Activated CD4-positive, alpha-beta T cell treated with anti-CD3 and anti-CD28 coated beads, Interleukin-2, Interleukin-4, amounts not matched to agents 100 ng/mL and 50 ng/mL, durations not matched to agents 16 hours and 8 hours (primary cell): ENCODE measurements around the gene VMAC.

Source experiments
- DNase-seq: peaks from one replicate; pipeline ENCODE4 v3.0.0-alpha.2; 2020; ENCODE audit warnings: low spot score

VMAC gene

DNA sequence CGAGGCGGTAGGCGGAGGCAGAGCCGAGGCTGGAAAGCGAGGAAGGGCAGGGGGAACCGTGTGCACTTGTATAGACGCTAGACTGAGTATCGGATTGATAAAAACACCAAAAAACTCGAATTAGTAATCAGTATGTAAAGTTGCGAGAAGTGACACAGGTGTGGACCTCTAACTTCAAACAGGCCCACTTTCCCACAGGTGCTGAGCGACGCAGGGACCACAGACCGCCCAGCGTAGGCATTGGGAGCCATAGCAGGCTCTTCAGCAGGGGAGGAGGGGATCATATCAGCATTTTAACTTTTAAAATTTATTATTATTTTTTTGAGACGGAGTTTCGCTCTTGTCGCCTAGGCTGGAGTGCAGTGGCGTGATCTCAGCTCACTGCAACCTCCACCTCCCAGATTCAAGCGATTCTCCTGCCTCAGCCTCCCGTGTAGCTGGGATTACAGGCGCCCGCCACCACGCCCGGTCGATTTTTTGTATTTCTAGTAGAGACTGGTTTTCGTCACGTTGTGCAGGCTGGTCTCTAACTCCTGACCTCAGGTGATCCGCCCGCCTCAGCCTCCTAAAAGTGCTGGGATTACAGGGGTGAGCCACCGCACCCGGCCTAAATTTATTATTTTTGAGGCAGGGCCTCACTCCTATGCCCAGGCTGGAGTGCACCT is 574 bp downstream of the VMAC start:
- no peak for DNase-seq

DNA sequence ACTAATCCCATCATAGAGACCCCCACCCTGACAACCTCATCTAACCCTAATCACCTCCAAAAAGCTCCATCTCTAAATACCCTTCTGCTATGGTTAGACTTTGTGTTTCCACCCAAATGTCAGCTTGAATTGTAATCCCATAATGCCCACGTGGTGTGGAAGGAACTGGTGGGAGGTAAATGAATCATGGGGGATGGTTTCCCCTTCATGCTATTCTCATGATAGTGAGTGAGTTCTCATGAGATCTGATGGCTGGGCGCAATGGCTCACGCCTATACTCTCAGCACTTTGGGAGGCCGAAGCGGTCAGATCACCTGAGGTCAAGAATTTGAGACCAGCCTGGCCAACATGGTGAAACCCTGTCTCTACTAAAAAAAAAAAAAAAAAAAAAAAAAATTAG is 2.6 kb downstream of the VMAC start:
- DNase-seq = no peak

DNA sequence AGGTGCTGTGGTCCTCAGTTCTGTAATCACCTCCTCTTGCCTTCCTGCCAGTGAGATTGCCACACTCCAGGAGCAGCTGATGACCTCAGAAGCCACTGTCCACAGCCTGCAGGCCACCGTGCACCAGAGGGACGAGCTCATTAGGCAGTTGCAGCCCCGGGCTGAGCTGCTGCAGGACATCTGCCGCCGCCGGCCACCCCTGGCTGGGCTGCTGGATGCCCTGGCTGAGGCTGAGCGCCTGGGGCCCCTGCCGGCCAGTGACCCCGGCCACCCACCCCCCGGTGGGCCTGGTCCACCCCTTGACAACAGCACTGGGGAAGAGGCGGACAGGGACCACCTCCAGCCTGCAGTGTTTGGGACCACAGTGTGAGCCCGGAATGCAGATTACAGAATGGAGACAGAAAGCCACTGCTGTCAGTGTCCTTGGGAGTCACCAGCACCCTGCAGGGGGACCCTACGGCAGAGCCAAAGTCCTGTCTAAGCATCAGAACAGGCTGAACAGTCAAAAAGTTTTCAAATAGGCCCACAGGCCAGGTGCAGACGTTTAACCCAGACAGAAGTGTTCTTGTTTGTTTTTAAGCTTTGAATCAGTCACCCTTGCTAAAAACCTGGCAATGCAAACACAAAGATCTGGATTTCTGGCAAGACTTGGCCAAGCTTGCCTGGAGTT is 4.2 kb downstream of the VMAC start:
- DNase-seq = no peak

DNA sequence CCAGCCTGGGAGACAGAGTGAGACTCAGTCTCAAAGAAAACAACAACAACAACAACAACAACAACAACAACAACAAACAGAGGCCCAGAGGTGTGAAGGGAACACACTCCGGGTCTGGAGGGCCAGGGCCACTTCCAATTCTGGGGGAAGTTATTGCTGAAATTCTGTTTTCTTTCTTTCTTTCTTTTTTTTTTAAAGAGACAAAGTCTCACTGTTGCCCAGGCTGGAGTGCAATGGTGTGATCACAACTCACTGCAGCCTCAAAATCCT is 5.9 kb downstream of the VMAC start:
- no peak for DNase-seq

DNA sequence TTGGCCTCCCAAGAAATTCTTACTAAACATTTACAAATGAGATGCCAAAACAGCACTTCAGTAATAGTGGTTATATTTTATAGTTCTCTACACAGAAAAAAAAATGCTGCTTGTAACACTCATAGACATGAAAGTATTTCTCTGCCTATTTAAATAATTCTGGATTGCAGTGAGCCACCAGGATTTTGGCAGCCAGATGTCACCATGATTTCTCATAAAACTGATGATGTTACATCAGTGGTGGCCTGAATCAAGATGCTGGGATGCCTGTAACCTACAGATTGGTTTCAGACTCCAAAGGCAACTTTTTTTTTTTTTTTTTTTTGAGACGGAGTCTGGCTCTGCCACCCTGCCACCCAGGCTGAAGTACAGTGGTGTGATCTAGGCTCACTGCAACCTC is 6.7 kb downstream of the VMAC start:
- no peak for DNase-seq

DNA sequence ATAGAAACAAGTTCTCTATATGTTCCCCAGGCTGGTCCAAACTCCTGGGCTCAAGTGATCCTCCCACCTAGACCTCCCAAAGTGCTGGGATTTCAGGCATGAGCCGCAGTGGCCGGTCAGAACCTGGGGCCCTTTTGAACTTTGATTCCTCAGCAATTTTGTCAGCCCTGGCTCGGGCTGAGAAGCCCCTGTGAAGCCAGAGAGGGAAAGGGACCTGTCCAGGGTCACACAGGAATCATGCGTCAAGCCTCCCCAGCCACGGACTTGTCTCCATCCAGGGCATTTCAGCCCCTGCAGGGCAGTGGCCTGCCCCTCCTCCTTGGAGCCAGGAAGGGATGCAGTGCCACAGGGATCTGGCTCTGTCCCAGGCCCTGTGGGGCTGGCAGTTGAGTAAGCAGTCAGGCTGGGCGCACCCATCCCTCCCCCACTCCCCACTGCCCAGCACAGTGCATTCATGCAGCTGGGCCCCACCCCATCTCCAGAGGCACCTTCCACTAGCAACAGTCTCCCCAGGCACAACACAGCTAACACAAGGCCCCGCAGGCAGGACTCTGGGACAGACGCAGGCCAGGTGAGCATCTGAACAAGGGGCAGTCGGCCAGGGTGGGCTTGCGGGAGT is 9.2 kb downstream of the VMAC start, which contains the start of gene CAPS:
Gene CAPS (plus strand): TSS at position 516 of the 619 bp plus-strand sequence. CDS start 153 bp downstream, outside the sequence.
- no peak for DNase-seq

DNA sequence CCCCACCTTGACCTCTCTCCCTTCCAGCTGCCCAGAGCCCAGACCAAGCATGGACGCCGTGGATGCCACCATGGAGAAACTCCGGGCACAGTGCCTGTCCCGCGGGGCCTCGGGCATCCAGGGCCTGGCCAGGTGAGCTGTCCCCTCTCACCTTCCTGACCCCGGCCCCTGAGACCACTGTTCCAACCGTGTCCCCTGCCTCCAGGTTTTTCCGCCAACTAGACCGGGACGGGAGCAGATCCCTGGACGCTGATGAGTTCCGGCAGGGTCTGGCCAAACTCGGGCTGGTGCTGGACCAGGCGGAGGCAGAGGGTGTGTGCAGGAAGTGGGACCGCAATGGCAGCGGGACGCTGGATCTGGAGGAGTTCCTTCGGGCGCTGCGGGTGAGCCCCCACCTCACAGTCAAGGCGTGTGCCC is 9.7 kb downstream of the VMAC start:
- DNase-seq = no peak

DNA sequence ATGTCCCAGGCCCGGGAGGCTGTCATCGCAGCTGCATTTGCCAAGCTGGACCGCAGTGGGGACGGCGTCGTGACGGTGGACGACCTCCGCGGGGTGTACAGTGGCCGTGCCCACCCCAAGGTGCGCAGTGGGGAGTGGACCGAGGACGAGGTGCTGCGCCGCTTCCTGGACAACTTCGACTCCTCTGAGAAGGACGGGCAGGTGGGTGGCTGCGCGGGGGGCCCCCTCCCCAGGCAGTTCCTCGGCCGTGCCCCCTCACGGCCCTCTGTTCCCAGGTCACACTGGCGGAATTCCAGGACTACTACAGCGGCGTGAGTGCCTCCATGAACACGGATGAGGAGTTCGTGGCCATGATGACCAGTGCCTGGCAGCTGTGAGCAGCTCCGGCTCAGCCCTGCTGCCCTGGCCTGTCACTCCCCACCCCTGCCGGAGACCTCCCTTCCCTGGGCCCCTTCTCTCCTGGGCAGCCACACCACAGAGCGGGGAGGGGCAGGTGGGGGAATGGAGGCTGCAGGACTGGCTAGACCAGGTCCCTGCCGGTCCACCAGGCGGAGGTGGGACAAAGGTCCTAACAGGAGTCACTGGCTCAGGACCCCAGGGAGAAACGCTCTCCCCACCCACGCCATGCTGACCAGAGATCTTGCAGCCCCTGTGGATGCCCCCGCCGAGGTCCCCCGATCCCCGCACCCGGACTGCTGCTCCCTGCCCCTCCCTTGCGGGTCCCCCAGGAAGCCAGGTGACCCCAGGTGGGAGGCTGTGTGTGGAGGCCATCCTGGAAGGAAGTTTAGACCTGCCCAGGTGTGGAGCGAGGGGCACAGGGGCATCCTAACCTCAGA is 10.5 kb downstream of the VMAC start:
- no peak for DNase-seq

DNA sequence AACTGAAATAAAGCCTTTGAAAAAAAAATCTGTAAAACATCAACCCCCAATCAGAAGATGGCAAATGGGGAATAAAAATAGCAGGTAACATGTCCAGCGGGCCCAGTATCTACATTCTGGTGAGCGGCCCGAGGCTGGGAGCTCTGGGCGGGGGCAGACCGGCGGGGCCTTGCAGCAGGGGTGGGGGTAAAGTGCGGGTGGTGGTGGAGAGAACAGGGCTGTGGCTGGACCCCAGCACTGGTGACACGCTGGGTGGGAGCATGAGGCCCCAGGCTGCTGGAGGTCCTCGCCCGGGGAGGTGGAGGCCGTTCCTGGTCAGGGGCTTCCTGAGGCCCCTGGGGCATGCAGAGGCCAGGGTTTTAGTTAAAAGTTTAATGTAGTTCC is 11.1 kb downstream of the VMAC start:
- no peak for DNase-seq

DNA sequence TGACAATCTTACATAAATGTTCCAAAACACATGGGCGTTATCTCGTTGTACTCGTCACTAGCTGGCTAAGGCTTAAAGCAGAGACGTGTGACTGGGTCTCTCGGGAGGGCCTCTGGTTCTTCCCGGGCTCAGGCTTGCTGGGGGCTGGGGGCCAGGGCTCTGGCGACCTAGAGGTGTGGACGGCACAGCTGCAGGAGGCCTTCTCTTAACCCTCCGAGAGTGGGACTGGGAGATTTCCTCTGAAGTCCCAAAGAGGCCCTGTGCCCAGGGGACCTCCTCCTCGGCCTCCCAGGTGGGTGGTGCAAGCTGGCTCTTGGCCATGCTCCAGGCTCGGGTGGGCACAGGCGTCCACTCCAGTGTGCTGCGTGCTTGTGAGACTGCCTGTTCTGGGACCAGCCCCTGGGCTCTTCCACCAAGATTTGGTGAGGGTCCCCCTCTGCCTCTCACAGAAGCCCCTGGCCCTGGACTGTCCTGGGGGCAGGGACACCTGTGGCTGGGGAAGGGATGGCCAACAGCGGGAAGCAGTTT is 11.6 kb downstream of the VMAC start:
- DNase-seq = no peak

DNA sequence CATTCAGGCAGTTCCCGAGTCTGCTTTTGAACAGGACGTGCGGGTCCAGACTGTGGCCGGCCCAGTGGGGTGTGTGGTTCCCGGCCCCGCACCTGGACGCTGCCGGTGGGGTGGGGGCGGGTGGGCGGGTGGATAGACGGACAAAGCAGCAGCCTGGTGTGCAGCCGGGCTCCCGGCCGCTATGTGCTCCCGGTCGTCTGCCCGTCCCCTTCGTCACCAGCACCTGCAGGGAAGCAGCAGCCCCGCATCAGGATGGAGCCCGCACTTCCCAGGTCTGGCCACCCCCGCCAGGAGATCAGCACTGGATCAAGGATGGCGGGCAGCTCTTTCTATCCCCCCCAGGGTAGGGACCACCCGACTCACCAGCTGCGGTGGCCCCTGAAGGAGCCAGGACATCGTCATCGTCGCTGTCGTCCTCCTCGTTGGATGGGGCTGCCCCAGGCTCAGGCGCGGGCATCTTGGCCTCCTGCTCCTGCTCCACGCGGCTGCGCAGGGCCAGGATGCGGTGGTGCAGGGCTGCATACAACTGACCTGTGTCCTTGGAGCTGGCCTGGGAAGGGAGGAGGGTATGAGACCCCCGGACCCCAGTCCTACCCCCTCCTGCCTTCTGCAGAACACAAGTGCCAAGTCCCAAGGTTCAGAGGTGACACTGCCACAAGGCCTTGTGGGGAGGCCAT is 12.9 kb downstream of the VMAC start:
- no peak for DNase-seq

DNA sequence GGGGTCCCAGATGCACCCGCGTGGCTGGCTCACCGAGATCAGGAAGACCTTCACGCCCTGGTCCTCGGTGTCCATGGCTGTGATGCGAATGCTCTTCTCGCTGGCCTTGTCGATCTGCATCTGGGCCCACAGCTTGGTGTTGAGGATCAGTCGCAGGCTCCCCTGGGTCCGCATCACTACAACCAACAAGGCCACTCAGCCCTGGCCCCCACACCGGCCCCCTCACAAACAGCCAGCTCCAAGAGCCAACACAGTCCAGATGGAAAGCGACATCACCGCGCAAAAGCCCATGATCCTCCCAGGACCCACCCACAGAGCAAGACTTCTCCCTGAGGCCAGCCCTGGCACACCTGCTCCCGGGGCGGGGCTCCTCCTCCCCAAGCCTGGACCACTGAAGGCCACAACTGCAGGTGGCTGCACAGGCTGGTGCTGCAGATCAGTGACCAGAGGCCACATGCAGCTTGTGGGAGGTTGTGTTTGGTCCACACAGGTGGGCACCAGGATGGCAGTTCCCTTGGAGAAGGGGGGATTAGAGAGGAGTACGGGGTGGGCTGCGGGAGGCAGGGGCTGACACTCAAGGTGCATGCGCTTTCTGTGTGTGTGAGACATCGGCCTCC is 13.9 kb downstream of the VMAC start:
- no peak for DNase-seq

DNA sequence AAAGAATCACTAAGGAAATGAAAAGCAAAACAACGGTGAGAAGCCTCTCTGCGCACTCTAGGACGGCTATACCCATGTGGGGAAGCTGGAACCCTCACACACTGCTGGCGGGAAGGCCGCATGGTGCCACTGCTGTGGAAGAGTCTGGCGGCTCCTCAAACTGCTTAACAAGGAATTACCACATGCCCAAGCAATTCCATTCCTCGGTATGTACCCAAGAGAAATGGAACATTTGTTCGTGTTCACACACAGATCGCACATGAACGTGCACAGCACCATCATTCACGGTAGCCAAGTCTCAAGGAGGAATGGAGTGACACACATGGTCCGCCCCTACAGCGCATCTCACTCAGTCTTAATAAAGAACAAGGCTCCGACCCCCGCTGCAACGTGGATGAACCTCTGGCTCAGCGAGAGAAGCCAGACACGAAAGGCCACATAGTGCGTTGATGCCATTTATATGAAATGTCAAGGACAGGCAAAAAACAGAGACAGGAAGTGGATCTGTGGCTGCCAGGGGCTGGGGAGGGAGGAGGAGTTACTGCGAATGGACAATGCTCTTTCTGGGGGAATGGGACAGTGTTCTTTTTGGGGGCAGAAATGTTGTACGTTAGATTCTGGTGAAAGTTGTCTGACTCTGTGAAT is 17.0 kb downstream of the VMAC start:
- no peak for DNase-seq

DNA sequence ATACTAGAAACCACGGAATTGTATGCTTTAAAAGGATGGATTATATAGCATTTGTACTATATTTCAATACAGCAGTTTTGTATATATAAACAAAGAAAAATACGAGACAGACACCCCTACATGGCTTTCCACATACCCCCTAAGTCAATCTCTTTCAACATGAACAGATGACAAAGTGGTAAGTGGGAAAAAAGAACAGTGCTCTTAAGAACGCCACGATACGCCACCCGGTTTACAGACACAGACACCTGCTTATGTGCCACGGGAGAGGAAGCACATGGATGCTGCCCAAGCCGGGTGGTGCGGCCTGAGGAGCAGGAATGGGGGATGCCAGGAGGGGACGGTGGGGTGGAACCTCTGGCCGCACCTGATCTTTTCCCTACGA is 17.5 kb downstream of the VMAC start:
- no peak for DNase-seq

DNA sequence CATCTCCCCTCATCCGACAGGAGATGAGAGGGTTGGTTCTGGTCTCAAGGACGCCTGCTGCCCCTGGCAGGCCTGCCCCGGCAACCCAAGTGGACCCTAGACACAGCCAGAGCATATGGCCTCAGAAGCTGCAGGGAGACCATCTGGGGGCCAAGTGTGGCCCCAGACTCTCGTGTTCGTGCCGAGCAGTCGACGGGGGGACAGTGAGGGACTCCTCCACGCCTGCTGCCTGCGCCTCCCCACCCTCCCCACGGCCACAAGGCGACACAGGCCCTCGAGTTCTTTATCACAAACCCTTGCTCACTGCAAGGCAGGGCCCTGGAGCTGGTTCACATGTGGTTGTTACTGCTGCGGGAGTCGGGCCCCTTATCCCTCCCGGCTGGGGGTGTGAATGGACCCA is 18.7 kb downstream of the VMAC start:
- no peak for DNase-seq

DNA sequence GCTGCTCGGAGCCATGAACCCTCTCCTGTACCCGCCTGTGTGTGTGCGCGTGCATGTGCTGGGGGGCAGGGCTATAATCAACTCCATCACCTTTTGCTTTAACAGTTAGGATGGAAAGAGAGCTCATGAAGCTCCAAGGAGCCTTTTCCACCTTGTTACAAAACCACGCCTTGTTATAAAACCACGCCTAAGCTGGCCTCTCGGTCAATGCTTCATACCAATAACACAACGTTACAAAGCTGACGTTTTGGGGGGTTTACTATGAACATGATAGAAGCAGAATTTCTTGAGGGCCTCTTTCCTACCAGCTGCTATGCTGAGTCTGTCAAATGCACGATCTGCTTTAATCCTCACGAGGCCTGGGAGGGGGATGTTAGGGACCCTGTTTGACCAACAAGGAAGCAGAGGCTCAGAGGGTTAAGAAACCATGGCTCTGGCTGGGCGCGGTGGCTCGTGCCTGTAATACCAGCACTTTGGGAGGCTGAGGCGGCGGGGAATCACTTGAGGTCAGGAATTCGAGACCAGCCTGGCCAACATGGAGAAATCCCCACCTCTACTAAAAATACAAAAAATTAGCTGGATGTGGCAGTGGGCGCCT is 21.3 kb downstream of the VMAC start:
- DNase-seq = no peak

DNA sequence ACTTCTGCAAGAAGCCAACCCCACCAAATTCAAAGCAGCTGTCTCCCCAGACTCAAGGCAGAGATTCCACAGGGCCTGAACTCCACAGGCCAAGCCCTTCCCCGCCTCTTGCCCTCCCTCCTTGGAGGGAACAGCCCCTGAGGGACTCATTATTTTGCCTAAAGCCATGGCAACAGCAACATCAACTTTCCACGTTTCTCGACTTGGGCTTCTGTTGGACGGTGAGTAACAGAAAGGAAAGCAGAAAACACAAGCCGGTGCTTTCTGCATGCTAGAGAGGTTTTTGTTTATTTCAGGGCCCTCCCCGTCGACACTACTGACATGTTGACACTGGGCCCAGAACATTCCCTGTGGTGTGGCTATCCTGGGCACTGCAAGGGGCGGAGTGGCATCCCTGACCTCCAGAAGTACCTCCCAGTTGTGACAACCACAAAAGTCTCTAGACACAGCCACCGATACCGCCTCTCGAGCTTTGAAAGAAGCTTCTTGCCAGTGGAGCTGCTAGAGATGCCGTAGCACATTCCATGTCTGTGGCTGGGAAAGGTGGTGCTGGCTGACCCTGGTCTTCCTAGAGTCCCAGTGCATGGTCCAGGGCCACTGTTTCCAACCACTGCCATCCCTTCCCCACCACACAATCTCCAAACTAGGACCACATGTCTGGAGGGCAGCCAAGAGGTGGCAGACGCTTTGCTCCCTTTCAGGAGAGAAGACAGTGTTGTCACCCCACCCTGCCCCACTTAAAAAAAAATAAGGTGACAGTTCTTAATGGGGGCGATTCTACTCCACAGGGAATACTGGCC is 22.2 kb downstream of the VMAC start:
- no peak for DNase-seq

DNA sequence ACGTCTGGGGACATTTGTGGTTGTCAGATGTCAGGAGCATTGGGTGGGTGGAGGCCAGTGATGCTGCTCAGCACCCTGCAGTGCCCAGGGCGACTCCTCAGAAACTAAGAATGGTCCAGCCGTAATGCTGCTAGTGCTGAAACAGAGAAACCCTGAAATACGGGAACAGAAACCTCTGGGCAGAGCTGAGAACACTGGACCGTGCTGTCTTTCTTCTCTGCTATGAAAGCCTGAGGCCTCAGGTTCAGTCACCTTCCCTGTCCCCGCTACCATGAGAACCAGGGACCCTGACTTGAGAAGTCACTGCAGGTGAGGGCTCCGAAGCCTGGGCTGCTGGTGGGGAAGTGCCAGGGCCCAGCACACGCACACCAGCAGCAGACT is 22.8 kb downstream of the VMAC start:
- no peak for DNase-seq

DNA sequence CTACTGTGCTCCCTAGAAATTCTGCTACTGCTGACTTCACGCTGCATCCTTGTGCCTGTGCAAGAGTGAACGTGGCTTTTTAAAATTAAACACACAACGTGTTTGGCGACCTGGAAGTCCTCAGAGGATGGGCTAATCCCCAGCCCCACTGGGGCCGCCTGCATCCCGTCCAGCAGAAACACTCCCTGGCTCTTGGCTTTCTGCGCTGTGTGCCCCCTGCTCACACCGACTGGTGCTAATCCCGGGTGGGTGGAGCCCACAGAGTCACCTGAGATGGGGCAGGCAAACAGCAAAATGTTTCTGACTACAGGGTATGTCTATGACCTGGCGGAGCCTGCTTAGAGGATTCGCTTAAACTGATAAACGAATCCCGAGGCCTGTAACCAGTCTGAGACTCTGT is 24.5 kb downstream of the VMAC start:
- no peak for DNase-seq

DNA sequence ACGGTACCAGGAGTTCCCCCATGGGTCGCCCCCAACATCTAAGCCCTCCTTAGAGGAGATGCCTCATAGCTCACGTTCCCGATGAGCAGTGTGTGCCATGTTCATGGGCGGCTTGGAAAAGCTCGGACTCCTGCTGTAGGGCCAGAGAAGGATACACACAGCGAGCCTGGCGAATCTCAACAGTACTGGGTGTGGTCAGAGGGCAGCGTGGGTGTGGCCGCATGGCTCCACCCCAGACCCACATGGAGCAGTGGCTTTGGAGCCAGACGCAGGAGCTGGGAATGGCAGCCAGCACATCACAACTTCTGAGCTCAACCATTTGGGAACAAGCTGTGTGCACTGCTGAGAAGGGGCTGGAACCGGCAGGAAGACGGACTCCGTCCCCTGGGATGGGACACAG is 25.0 kb downstream of the VMAC start:
- DNase-seq = no peak
